NCI-H524 (cell line): ENCODE results near the gene GDI1.
A peak's percentile ranks its signal among the peaks of the same experiment; 100 is the strongest.

Experiments
- DNase-seq, 2 experiments: peaks; one replicate each; lab custom pipeline; 2025; lab: John Stamatoyannopoulos, UW

Gene GDI1

DNA sequence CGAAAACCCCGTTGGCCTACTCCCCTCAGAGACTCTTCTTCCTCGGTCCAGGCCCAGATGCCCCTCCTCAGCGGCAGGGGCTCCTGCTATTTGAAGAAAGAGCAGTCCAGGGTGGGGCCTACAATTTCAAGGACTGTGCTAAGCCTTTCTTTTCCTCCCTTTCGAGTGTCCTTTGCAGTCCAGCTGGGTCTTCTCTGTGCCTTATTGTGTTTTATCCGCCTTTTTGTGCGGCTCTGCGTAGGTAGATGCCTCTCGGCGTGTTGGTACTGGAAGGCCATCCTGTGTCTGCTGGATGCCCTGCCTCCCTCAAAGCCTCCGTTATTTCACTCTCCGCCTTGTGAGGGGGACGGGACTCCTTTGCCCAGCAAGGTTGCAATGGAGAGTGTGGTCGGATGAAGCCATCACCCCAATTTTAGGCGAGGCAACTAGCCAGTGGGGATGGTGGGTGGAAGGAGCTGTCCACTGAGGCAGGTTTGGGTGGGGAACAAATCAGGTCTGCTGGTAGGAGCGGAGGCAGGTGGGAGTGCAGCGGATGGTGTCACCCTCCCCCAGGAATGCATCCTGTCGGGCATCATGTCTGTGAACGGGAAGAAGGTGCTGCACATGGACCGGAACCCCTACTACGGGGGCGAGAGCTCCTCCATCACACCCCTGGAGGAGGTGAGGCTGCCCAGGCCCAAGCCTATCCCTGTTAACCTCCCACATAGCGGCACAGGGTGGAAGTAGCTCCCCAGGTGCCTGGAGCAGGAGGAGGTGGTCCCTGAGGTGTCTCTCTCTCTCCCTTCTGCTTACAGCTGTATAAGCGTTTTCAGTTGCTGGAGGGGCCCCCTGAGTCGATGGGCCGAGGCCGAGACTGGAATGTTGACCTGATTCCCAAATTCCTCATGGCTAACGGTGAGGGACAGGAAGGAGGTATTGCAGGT, 1.3 kb downstream of the GDI1 start:
- no peak for DNase-seq

DNA sequence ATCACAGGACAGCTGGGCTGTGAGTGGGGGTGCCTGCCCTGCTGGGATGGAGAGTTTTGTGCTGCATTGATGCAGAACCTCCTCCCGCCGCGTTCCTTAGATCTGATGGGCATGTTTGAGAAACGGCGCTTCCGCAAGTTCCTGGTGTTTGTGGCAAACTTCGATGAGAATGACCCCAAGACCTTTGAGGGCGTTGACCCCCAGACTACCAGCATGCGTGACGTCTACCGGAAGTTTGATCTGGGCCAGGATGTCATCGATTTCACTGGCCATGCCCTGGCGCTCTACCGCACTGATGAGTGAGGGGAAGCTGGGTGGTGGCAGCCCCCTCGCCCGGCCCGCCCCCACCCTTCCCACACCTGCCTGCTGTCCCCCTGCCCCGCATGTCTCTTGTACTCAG, 2.9 kb downstream of the GDI1 start:
- no peak for DNase-seq

- DNase-seq, result no peak
Observed at GRCh38 chrX:154440623-154441357, 3.8 kb downstream of the GDI1 start.

GRCh38 chrX:154441564-154441963, 4.6 kb downstream of the GDI1 start:
- DNase-seq, result no peak

DNA sequence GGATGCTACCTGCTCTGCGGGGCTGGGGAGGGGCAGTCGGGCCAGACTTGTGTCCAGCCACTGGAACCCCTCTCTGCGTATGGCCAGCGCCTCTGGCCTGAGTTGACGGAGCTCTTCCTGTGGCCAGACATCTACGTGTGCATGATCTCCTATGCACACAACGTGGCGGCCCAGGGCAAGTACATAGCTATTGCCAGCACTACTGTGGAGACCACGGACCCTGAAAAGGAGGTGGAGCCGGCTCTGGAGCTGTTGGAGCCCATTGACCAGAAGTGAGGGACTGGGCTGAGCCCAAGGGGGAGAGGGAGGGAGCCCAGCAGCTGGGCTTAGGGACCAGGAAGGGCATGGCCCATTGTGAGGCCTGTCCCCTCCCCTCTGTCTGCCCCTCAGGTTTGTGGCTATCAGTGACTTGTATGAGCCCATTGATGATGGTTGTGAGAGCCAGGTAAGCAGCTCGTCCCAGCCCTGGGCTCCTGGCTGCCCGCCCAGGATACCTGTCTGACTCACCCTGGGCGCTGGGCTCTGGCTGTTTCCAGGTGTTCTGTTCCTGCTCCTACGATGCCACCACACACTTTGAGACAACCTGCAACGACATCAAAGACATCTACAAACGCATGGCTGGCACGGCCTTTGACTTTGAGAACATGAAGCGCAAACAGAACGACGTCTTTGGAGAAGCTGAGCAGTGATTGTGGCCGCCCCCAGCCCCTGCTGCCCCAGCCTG, 5.2 kb downstream of the GDI1 start:
- no peak for DNase-seq

DNA sequence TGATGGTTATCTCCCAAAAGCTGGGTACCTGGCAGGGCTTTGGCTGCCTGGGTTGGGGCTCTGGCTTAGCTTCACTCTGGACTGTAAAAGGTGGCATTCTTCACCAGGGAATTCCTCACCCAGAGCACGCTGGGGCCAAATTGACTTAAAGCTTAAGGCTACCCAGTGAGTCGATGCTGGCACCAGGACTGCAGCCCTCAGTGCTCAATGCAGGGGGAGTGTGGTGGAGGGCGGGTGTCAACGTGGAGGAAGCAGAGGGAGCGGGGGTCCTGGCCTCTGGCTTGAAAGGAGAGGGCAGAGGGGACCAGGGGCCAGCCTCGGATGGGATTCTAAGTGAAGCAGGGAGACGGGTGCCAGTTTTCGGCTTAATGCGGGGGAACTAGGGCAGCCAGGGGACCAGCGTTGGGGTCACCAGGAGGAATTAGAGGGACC, 6.5 kb downstream of the GDI1 start:
- peak in 1 of 2 experiments; percentile 10 for DNase-seq

- DNase-seq, result peak; percentile 44 to 64
Observed at GRCh38 chrX:154443992-154444754, 7.2 kb downstream of the GDI1 start, which contains the start of gene FAM50A. FAM50A (plus strand) TSS chrX:154444141; CDS start chrX:154444236, 95 bp downstream.

GRCh38 chrX:154444755-154445246, 7.8 kb downstream of the GDI1 start:
- no peak for DNase-seq

GRCh38 chrX:154445776-154446175, 8.8 kb downstream of the GDI1 start:
- no peak for DNase-seq

DNA sequence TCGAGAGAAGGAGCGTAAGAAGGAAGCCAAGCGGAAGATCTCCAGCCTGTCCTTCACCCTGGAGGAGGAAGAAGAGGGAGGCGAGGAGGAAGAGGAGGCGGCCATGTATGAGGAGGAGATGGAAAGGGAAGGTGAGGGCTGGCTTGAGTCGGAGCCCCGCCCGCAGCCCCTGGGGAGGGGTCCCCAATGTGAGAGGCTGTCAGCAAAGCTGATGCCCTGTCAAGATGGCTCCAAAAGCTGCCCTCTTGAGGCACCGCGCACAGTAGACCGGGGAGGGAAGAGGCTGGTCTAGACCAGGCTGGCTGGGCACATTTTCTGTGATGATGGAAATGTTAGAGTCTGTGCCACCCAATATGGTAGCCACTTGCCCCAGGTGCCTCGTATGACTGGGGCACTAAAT, 9.5 kb downstream of the GDI1 start:
- no peak for DNase-seq

- no peak for DNase-seq
Observed at GRCh38 chrX:154448484-154448883, 11.5 kb downstream of the GDI1 start.

GRCh38 chrX:154449618-154450017, 12.7 kb downstream of the GDI1 start:
- DNase-seq, result no peak

- no peak for DNase-seq
Observed at GRCh38 chrX:154450312-154450711, 13.4 kb downstream of the GDI1 start.

- no peak for DNase-seq
Observed at GRCh38 chrX:154452823-154453222, 15.9 kb downstream of the GDI1 start.

DNA sequence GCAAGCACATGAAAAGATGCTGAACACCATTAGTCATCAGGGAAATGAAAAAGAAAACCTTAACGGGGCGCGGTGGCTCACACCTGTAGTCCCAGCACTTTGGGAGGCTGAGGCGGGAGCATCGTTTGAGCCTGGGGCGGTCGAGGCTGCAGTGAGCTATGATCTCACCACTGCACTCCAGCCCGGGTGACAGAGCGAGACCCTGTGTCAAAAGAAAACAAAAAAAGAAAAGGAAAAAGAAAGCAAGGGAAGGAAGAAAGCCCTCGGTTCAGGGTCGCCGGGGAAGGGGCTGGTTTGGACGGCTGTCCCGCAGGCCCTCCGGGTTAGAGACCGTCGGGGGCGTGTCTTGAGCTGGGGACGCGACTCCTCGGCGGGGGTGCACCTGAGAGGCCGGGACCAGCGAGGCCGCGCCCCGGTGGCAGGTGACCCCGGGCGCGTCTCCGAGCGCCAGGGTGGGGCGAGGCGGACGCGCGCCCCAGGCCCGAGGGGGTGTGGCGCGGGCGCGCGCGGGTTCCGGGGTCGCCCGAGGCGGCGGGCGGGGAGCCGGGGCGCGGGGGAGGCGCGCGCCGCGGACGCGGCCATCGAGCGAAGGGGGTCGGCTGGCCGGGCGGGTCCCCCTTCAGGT, 20.6 kb downstream of the GDI1 start:
- DNase-seq, result peak in 1 of 2 experiments; percentile 59

GRCh38 chrX:154458116-154458953, 21.4 kb downstream of the GDI1 start, which contains the start of gene PLXNA3:
PLXNA3 (plus strand) TSS chrX:154458281; CDS start chrX:154460184, 1,903 bp downstream.
- peak in 1 of 2 experiments; percentile 59 for DNase-seq

- peak; percentile 41 to 61 for DNase-seq
Observed at GRCh38 chrX:154458954-154459778, 22.2 kb downstream of the GDI1 start.

- DNase-seq, result peak; percentile 66 to 87
Observed at GRCh38 chrX:154459832-154460231, 22.9 kb downstream of the GDI1 start.

- peak; percentile 43 to 87 for DNase-seq
Observed at GRCh38 chrX:154460326-154460725, 23.4 kb downstream of the GDI1 start.
